ENCODE measurements around the gene SSH2.
A peak's percentile ranks its signal among the peaks of the same experiment; 100 is the strongest.

The SSH2 gene

GRCh38 chr17:29839656-29840055, 90.4 kb downstream of the SSH2 start:
- DNase-seq (ENCODE audit: low read depth, low spot score), result no peak

DNA sequence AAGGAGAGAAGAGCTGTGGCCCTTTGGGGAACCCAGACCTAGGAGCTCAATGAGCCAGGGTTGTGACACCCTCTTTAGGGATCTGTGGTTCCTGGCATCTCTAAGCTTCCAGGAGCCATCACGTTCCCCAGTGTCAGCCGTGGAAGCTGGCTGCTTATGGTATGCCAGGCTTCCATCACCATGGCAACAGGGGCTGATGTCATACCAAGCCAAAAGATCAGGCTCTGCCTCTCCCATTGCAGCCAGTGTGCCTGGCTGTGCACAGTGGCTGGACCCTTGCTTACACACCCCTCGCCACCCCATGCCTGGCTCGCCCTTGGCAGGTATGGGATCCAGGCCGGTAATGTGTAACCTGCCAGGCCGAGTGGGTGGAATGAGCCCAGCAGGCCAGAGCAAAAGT, 91.1 kb downstream of the SSH2 start:
- DNase-seq (ENCODE audit: low read depth, low spot score), result peak; percentile 55

- no peak for DNase-seq (ENCODE audit: low read depth, low spot score)
Measured at GRCh38 chr17:29837531-29837930, 92.5 kb downstream of the SSH2 start.

- no peak for DNase-seq (ENCODE audit: low read depth, low spot score)
Measured at GRCh38 chr17:29836643-29837042, 93.4 kb downstream of the SSH2 start.

DNA sequence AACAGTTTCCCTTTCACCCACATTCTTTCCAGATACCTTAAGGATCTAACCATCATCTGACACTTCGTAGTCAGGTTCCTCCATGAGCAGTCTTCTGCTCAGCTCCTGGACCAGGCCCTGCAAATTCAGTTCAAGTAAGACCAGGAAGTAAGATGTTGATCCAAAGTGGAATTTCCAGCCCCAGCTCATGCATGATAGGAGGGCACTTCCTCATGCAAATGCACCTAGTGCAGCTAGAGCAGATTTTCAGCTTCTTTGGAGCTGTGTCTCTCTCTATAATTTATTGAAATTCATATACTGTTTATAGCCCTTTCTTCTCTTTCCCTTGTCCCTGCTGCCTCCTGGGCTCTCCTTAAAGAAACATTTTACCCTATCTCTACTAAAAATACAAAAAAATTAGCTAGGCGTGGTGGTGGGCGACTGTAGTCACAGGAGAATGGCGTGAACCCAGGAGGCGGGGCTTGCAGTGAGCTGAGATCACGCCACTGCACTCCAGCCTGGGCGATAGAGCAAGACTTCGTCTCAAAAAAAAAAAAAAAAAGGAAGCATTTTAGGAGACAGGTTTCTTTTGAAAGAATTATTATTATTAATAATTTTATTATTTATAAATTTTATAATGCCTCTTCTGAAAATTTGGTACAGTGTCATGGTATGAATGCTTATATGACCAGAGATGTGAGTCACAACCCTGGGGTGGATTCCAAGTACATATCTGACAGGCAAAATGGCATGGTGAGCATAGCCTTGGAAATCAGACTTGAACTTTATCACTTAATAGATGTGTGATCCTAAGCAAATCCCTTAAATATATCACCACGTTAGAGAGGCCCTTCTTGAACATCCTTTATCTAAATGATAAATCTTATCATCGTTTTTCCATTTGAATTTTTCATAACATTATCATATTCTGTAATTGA, 94.3 kb downstream of the SSH2 start:
- DNase-seq (ENCODE audit: low read depth, low spot score), result peak; percentile 7

- DNase-seq (ENCODE audit: low read depth, low spot score), result no peak
Measured at GRCh38 chr17:29833801-29834200, 96.2 kb downstream of the SSH2 start.

DNA sequence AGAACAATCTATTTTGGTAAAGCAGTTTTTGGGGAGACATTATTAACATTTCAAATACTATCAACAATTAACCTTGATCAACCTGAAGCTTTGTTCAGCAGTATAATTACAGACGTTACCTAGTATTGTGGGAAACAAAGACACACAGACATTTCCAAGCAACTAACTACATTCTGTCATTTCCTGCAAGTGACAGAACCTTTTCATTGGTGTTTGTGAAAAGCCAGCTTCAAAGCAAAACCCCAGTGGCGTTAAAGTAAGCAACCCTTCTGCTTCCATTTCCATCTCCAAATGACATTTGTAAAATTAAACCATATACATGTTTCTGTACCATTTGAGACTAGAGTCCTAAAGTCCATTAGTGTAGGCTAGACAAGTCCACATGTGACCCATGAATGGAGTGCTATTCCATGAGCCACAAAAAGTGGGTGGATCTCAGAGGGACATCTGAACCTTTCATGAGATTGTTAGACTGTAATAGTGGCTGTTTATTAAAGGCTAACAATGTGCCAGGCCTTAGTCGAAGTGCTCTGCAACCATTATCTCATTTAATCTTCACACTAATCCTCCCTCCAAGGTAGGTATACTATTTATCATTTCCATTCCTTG, 101.2 kb downstream of the SSH2 start:
- no peak for DNase-seq (ENCODE audit: low read depth, low spot score)

DNA sequence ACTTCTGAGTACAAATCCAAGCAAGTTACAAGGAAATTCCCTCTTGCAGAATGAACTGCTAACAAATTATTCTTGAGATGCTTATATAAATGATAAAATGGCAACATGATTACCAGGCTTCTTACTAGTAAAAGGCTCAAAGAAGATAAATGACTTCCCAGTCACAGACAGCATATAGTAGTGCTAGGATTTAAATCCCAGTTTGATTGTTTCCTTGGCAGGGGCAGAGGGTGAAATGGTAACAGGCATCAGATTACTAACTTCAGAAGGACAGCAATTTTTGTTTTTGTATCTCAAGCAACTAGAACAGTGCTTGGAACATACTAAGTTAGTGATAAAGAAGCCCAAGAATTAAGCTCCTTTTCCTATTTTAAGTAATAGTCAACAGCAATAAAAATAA, 102.8 kb downstream of the SSH2 start:
- no peak for DNase-seq (ENCODE audit: low read depth, low spot score)

DNA sequence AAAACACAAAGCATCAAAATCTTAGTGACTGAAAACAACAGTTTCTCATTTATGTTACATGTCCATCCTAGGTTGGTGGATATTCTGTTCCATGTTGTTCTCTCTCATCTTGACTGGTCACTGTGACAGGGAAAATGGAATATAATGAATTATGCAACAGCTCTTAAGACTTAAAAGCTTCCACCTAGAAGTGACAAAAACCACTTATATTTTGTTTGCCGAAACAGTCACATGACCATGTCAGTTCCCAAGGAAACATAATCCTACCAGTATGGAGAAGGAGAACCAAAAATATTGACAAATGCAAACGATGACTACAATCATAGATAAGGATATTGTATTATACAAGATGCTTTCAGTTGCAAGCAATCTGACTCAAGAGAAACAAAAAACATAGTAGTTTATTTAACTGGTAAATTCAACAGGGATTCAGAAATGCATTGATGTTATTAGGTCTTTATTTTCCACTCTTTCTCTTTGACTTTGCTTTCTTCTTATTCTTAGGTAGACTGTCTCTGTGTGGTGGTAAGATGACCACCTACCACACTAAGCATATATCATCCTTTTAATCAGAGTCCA, 103.8 kb downstream of the SSH2 start:
- no peak for DNase-seq (ENCODE audit: low read depth, low spot score)

DNA sequence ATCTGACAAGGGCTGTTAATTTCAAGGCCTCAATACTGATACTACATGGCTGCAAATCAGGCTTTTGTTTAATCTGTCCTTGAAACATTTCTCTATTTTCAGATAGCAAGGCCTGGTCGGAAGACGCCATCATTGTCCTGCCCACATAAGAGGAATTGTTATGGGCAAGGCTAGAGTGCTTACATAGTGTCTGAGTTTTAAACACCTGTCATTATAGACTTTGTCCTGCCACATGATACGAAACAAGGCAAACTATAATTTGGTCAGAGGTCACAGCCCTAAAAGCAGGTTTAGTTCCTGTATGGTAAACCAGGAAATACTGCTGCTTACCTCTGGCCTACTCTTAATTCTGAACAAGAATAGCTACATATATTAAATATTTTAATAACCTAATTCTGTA, 104.4 kb downstream of the SSH2 start:
- no peak for DNase-seq (ENCODE audit: low read depth, low spot score)

- no peak for DNase-seq (ENCODE audit: low read depth, low spot score)
Measured at GRCh38 chr17:29821897-29822296, 108.1 kb downstream of the SSH2 start.

GRCh38 chr17:29820425-29820824, 109.6 kb downstream of the SSH2 start:
- no peak for DNase-seq (ENCODE audit: low read depth, low spot score)

- DNase-seq (ENCODE audit: low read depth, low spot score), result peak; percentile 53
Measured at GRCh38 chr17:29807520-29808361, 122.3 kb downstream of the SSH2 start.

GRCh38 chr17:29802246-29802645, 127.8 kb downstream of the SSH2 start:
- DNase-seq (ENCODE audit: low read depth, low spot score), result no peak

DNA sequence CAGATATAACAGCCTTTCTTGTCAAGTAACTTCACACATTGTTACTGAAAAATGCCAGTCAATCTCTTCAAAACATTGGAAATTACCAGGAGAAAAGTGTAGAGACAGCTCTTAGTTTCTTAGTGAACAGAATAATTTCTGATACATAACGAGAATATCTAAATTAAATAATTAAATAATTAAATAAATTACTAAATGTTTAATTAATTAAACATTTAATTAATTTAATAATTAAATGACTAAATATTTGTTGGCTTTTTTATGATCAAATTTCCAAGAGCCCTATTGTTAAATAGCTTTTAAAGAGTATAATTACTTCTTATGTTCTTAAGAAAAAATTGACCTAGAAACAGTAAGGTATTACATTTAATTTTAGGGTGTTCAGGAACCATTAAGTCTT, 129.6 kb downstream of the SSH2 start:
- no peak for DNase-seq (ENCODE audit: low read depth, low spot score)

DNA sequence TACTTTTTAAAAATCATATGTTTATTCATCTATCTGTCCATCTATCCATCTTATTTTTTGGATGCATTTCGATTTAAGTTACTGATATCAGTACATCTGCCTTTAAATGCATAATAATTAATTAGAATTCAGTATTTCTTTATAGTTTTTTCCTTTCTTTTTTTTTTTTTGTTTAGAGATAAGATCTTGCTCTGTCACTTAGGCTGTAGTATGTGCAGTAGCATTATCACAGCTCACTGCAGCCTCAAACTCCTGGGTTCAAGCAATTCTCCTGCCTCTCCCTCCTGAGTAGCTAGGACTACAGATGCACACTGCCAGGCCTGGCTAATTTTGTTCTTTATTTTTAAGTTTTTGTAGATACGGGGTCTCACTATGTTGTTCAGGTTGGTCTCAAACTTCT, 133.4 kb downstream of the SSH2 start:
- DNase-seq (ENCODE audit: low read depth, low spot score), result no peak

GRCh38 chr17:29793501-29793900, 136.5 kb downstream of the SSH2 start:
- DNase-seq (ENCODE audit: low read depth, low spot score), result no peak

GRCh38 chr17:29791336-29792080, 138.5 kb downstream of the SSH2 start:
- DNase-seq (ENCODE audit: low read depth, low spot score), result no peak

- no peak for DNase-seq (ENCODE audit: low read depth, low spot score)
Measured at GRCh38 chr17:29789196-29790170, 140.5 kb downstream of the SSH2 start.

DNA sequence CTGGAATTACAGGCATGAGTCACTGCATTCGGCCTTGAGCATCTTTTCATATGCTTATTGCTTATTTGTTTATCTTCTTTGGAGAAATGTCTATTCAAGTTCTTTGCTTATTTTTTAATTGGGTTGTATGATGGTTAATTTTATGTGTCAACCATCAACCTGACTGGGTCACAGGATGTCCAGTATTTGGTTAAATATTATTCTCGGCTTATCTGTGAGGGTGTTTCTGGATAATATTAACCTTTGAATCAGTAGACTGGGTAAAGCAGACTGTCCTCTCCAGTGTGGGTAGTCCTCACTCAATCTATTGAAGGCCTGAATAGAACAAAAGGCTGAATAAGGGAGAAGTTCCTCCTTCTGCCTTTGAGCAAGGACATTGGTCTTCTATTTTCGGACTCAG, 142.0 kb downstream of the SSH2 start:
- DNase-seq (ENCODE audit: low read depth, low spot score), result no peak

Data from ELF-1 (cell line).